Progenitor cell of endocrine pancreas (in vitro differentiated cells): Measurements from ENCODE around the gene DMGDH. TPM values are rescaled to one million over a fixed set of nuclear protein-coding genes. Genes with fewer than 3 reads are reported as not detected.

Source experiments
- DNase-seq: peaks from one replicate; pipeline ENCODE4 v3.0.0; 2021; ENCODE audit warnings: low spot score; ENCODE audit not compliant: unreplicated experiment
- H3K27ac Mint-ChIP-seq: 2 replicates; pipeline ENCODE4 v1.8.0; 2021; ENCODE audit warnings: mild to moderate bottlenecking, moderate library complexity, mixed read lengths
- H3K27me3 Mint-ChIP-seq: 2 replicates; pipeline ENCODE4 v1.8.0; 2021; ENCODE audit warnings: mixed read lengths
- H3K36me3 Mint-ChIP-seq: 2 replicates; pipeline ENCODE4 v1.8.0; 2022; ENCODE audit warnings: mixed read lengths; ENCODE audit not compliant: insufficient read depth
- H3K4me1 Mint-ChIP-seq: 2 replicates; pipeline ENCODE4 v1.8.0; 2021; ENCODE audit warnings: low read depth, mixed read lengths
- H3K4me3 Mint-ChIP-seq: 2 replicates; pipeline ENCODE4 v1.8.0; 2021; ENCODE audit warnings: low read depth, mild to moderate bottlenecking, moderate library complexity, mixed read lengths
- H3K9me3 Mint-ChIP-seq: 2 replicates; pipeline ENCODE4 v1.8.0; 2021; ENCODE audit warnings: low read depth, mixed read lengths
- CTCF ChIP-seq: fragments of 200-600 bp; sonication (generic); IDR thresholded peaks from one replicate; pipeline ENCODE4 v1.5.0; 2021; ENCODE audit warnings: antibody characterized with exemption, mild to moderate bottlenecking; ENCODE audit not compliant: unreplicated experiment
- total RNA-seq: library from RNA; stranded (reverse); gene quantifications from 2 replicates; pipeline ENCODE4 v1.2.1, GENCODE V29; 2021

Gene DMGDH
- total RNA-seq, 1 donor from 2014 or later, result 0.84 TPM

- Mint-ChIP-seq H3K27me3 (no peaks in the 10 kb centered on the region), H3K4me3 (no peak overlapping the region), H3K36me3 (no peaks in the 10 kb centered on the region), H3K27ac (no peak overlapping the region), H3K4me1 (peaks cover 18% of the 10 kb centered on the region), H3K9me3 (no peaks in the 10 kb centered on the region)
- no peak for TF ChIP-seq CTCF
- no peak for DNase-seq
Measured at GRCh38 chr5:78979909-78980308, 89.6 kb downstream of the DMGDH start.

- no peaks in the 10 kb centered on the region for H3K27me3 Mint-ChIP-seq
- DNase-seq, result no peak
- no peaks in the 10 kb centered on the region for H3K9me3 Mint-ChIP-seq
- peaks cover 25% of the 10 kb centered on the region for H3K4me1 Mint-ChIP-seq
- no peaks in the 10 kb centered on the region for H3K36me3 Mint-ChIP-seq
- no peak overlapping the region for H3K27ac Mint-ChIP-seq
- no peak for TF ChIP-seq CTCF
- no peak overlapping the region for H3K4me3 Mint-ChIP-seq
Measured at GRCh38 chr5:78979117-78979742, 90.2 kb downstream of the DMGDH start.

- no peaks in the 10 kb centered on the region for H3K9me3 Mint-ChIP-seq
- no peak for DNase-seq
- H3K36me3 Mint-ChIP-seq, result no peaks in the 10 kb centered on the region
- no peaks in the 10 kb centered on the region for H3K27me3 Mint-ChIP-seq
- H3K27ac Mint-ChIP-seq, result no peak overlapping the region
- H3K4me3 Mint-ChIP-seq, result no peak overlapping the region
- no peak for TF ChIP-seq CTCF
- H3K4me1 Mint-ChIP-seq, result peaks cover 18% of the 10 kb centered on the region
Measured at GRCh38 chr5:78975035-78975434, 94.4 kb downstream of the DMGDH start.

- H3K27ac Mint-ChIP-seq, result no peak overlapping the region
- H3K36me3 Mint-ChIP-seq, result no peaks in the 10 kb centered on the region
- H3K4me1 Mint-ChIP-seq, result peaks cover 18% of the 10 kb centered on the region
- H3K27me3 Mint-ChIP-seq, result no peaks in the 10 kb centered on the region
- DNase-seq, result no peak
- H3K4me3 Mint-ChIP-seq, result no peak overlapping the region
- no peaks in the 10 kb centered on the region for H3K9me3 Mint-ChIP-seq
- no peak for TF ChIP-seq CTCF
Measured at GRCh38 chr5:78974601-78975000, 94.9 kb downstream of the DMGDH start.

GRCh38 chr5:78974011-78974410 is 95.5 kb downstream of the DMGDH start:
- Mint-ChIP-seq H3K36me3 (no peaks in the 10 kb centered on the region), H3K9me3 (no peaks in the 10 kb centered on the region), H3K27me3 (no peaks in the 10 kb centered on the region), H3K4me3 (no peak overlapping the region), H3K4me1 (peaks cover 18% of the 10 kb centered on the region), H3K27ac (no peak overlapping the region)
- TF ChIP-seq CTCF, result no peak
- DNase-seq, result no peak
